NCI-H345 treated with DMSO at 0.1 percent for 48 hours (cell line): ENCODE data around the gene PDLIM1.
A peak's percentile ranks its signal among the peaks of the same experiment; 100 is the strongest.

Experiments used
- DNase-seq: peaks from one replicate; lab custom pipeline; 2025; ENCODE audit not compliant: unreplicated experiment; lab: John Stamatoyannopoulos, UW

The PDLIM1 gene, protein sequence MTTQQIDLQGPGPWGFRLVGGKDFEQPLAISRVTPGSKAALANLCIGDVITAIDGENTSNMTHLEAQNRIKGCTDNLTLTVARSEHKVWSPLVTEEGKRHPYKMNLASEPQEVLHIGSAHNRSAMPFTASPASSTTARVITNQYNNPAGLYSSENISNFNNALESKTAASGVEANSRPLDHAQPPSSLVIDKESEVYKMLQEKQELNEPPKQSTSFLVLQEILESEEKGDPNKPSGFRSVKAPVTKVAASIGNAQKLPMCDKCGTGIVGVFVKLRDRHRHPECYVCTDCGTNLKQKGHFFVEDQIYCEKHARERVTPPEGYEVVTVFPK

DNA sequence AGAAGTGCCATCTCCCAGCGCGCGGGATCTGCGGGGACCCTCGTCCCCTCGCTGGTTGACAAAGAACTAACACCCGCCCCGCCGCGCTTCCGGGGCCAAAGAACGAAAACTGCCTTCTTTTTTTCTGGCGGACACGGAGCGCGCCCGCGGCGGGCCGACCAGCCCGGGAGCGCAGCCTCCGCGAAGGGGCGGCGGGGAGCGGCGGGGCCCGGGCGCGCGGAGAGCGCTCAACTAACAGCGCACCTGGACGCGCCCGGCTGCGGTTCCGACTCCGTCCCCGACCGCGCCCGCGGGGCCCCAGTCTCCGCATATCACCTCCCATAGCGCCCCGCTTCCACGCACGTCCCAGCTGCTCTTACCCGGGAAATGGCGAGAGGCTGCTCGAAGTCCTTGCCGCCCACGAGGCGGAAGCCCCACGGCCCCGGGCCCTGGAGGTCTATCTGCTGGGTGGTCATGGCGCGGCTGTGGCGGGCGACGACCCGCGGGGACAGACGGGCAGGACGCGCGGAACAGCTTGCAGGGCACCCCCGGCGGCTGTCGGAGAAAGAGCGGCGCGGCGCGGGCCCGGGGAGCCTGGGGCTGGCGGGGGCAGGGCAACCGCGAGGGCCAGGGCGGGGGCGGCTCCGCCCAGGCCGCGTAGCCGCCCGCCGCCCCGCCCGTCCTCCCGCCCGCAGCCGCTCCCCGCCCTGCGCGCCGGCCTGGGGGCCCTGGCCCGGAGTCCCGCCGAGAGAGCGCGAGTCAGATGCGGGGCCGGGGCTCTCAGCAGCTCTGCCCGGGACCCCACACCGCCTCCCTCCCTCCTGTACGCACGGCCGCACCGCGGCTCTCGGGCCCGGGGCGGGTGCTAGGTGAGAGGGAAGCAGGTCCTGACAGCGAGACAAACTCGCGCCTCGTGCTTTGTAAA lies at the start of gene PDLIM1:
Gene PDLIM1, minus strand, starts transcription at position 543 of the 904 bp plus-strand sequence. Its CDS starts 88 bp downstream, at position 455.
- no peak for DNase-seq

DNA sequence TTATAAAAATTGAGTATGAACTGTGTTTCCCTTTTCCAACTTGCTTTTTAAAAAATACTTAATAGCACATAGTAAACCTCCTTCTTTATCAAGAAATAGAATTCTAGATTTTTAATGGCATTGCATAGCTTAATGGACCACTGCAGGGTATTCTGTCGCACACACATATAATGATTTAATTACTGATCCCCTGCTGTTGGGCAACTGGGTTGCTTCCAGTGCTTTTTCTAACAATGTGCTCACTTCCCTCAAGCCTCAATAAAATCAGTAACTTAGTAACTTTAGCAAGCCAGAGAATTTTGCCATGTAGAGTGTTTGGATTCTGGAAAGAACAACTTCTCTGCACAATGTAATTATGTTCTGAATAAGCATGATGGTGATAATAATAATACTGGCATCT lies 49.1 kb upstream of the PDLIM1 start:
- DNase-seq = no peak

DNA sequence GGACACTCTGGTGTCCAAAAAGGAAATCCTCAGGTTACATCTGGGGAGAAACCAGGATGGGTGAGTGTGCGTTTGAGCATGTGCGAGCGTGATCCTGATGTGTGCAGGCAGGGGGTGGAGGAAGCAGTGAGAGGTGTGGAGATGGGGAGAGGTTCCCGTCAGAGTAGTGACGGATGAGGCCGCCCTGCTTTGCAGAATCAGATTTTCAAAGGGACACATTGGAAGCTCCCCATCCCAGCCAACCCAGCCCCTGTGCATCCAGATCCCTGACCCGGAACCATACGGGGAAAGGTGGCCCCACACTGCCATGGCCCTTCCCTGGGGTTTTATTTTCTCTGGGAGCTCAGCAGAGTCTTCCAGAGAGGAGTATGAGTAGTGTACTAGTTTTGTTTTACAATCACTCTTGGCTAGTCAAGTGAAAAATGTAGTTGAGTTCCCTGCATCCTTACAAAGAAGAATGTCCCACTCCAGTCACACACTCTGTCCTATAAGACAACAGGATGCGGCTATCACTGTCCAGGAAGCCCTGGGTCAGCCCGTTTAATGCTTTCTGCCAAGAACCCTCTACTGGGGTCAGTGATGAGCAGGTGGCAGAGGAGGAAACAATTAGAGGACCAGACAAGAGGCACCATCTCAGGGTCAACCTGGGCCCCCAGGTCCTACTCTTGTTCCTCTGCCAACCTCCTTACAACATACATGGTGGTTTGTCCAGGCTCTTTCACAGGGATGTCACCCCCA lies 46.8 kb upstream of the PDLIM1 start:
- no peak for DNase-seq

DNA sequence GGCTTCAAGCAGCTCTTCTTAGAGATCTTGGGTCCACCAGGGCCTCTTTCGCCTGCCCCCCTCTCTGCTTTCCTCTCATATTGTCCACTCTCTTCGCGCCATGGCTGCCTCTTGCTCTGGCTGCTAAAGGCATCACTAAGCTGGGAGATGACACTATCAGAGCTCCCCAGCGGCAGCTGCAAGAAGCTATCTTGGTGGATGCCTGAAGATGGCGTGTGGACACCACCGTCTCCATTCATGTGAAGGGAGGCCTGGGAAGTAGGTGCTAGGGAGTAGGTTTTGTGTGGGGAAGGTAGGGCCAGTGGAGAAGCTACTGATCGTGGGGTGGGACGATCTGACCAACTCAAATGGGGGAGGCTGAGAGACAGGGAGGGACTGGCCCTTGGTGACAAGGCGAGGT lies 45.9 kb upstream of the PDLIM1 start:
- DNase-seq = no peak

DNA sequence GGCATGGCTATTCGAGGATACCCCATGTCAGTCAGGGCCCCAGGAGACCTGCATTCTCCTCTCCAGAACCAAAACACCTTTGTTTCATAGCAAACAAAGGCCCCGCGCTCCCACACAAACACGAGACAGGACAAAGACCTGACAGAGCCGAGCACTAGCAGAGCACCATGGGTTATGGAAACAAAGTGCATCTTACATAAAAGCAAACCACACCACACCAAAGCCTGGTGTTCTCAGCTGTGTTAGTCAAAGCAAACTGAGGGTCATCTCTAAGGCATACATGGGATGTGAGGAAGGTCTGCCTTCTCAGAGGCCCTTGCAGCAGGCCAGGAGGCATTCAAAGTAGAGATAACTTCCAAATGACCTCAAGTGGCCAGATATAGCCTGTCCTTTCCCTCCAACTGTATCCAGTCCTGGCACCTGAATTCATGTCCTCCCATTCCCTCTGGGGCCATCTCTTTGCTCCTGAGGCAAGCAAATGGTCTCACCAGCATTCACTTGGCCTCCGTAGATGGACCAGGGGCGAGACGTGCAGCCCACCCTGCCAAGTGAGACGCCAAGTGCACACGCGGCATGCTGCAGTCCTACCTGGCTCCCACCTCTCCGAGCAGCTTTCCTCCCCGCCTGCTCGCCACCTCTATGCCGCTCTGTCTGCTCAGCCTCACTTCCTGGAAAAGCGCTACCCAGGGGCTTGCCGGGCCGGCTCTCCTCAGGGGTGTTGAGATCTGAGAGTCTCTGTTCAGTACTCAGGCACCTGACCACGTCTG lies 45.3 kb upstream of the PDLIM1 start:
- DNase-seq = no peak

DNA sequence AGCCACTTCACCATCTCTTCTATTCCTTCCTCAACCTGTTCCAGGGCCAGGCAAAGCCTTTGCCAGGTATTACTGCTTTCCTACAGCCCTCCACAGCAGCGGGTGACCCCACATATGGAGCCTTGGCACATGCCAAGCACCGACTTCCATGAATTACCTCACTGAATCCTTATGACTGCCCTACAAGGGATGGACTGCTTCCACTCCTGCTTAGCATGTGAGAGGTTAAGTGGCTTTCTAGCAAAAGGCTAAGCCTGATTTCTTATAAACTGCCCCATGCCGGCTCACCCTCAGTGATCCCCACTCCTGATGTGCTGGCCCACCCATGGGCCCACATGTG lies 44.0 kb upstream of the PDLIM1 start:
- no peak for DNase-seq

DNA sequence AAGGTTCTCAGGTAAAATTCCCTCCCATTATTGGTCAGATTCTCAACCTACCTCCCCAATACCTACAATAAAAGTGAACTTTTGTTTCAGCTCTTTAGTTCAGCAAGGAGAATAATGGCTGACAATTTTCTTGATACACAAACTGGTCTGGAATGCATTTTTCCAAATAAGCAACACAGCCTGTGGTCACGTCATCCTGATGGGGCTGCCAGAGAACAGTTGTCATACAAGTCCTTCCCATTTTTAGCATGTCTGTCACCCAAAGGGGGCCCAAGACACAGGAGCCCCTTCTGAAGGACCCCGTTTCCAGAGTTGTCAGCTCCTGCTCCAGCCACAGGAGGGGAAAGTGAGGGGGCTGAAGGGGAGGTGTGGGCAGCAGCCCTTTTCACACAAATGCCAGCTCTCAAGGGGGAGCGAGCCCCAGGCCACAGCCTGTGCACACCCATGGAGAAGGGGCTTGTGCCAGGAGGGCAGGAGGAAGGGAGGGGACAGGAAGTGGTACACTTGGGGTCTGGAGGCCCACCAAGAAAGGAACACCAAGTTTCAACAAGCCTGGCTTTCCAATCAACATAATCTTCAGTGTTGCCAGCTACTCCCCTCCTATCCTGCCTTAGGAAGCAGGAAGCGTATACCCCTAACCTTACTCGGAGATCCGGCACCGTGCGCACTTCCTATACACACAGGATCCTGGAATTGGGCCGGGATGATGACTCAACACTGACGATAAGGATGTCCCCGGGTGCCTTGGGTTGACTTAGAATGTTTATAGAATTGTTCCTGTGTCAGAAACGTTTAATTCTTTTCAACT lies 43.4 kb upstream of the PDLIM1 start:
- no peak for DNase-seq

DNA sequence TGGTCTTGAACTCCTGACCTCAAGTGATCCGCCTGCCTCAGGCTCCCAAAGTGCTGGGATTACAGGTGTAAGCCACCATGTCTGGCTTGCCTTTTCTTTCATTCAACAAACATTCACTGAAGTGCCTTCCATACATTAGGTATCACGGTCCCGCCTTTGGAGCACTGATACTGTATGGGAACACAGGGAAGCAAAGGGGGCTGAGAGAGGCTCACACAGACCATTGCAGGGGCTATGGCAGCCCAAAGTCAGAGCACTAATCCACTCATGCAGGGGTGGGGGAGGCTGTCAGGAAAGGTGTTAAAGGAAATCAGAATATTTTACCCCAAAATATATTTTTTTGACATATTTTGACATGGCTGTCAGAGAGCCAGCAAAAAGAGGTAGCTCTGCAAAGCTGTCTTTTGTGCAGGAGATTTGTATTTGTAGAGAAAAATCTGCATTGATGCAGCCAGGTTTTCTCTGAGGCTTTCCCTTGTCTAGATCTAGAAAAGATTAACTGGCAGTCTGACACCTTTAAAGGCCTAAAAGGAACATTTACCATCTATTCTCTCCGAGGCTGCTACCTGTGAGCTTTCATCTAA lies 42.0 kb upstream of the PDLIM1 start:
- no peak for DNase-seq

DNA sequence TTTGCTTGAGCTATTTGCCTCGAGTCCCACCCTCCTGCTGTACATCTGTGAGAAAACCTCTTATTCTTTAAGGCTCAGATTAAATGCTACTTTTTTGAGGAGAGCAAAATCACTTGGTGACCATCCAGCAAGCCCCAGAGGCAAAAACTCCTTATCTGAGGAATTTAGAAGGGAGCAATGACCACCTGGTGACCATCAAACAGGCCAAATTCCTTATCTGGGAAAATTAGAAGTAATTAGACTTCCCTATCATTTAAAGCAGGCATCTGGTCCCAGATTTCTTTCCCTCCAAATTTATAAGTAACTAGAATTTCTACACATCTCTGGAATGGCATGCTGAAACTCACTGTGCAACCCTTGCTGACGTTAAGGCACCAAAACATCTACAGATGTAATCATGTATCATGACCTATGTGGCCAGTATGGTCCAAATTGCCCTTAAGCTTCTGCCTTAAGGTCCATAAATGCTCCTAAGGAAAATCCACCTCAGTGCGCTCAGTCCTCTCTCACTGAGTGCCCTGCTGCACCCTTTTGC lies 40.9 kb upstream of the PDLIM1 start:
- DNase-seq = no peak

DNA sequence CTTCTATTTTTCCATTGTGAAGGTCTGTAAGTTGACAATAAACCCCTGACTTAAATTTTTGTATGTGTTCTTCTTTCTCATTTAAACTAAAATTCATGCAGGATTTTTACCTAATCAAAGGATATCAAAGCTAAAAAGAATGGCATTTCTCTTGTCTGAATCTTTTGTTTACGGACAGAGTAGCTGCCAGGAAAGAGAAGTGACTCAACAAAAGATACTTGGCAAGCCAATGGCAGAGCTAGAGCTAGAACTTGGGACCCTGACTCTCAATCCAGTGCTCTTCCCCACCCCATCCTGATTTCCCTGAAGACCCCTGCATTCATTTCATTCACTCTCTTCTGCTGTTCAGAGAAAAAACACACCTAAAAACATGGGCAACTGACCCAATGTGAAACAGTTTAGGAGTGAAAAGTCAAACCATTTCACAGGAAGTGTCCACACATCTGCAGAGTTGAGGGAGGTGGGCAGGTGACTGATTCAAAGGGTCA lies 40.2 kb upstream of the PDLIM1 start:
- DNase-seq = no peak

DNA sequence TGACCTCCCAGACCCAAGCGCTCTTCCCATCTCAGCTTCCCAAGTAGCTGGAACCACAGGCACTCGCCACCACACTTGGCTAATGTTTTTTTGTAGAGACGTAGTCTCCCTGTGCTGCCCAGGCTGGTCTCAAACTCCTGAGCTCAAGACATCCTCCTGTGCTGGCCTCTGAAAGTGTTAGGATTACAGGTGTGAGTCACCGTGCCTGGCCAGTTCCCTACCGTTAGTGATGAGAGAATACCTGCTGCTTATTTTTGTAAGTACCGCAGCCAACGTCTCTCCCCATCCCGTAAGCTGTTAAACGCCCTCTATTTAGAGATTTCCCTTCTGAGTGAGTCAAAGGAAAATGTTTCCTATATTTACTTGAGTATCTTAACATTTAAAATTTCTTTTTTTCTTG lies 38.5 kb upstream of the PDLIM1 start:
- no peak for DNase-seq

DNA sequence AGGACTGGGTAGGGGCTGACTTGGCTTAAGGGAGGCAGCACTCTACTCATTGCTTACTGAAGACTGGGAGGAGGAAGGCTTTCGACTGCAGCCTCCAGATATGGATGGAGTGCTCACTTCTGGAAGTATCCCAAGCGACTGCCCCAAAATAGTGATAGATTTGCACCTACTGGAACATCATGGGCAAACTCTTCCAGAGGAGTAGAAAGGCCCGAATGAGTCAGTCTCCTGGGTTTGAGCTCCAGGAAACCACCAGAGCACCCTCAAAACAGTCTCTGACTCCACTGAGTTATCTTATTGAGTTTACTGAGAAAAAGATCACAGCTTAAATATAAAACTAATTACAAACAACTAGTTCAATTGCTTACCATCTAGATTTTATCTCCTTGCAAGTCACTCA lies 37.2 kb upstream of the PDLIM1 start:
- DNase-seq = no peak

DNA sequence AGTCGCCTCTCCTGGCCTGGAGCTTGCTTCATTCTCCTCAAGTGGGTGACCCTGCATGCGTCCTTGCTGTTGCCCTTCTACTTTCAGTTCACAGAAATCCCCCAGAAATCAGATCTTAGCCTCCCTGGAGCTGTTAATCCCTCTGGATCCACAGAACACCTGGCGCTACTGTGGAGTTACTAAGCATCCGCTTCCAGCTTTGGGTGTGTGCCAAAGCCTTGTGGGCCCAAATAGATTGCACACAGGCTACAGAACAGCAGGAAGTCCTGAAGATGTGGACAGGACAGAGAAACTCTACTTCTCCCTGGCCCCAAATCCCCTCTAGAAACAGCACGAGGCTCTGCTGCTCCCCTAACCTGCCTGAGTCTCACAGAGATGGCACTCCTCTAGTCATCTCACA lies 36.6 kb upstream of the PDLIM1 start:
- DNase-seq = peak; percentile 91

DNA sequence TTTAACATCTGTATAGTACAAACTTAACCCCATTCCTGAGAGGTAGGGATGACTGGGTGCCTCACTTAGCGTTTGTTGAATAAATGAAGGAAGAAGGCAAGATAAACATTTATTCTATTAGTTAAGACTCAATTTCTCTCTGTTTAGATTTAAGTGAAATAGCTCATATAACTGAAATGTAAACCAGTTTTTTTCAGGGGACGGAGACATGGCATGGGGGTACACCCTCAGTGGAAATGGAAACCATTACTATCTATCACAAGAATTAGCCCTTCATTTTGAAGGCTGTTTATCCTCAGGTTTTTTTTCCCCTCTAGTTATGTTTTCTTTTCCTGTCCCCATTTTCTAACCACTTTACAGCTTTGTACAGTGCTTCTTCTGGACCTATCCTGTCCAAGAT lies 35.6 kb upstream of the PDLIM1 start:
- DNase-seq = no peak

DNA sequence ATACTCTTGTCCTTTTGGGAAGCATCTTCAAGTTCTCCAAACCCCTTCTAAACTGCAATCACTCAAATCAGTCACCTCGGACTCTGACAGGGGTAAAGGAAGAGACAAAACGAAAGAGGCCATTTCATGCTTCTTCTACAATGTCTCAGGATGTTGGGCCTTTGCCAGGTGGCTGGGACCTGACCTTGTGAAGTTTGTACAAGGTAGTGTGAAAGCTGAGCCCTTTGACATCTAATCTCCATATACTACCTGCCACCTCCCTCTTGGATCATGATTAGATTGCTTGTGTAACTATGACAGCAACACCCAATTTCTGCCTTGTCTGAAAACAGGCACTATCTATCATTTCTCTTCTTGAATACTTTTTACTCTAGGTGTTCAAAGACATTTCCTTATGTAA lies 35.1 kb upstream of the PDLIM1 start:
- DNase-seq = no peak

DNA sequence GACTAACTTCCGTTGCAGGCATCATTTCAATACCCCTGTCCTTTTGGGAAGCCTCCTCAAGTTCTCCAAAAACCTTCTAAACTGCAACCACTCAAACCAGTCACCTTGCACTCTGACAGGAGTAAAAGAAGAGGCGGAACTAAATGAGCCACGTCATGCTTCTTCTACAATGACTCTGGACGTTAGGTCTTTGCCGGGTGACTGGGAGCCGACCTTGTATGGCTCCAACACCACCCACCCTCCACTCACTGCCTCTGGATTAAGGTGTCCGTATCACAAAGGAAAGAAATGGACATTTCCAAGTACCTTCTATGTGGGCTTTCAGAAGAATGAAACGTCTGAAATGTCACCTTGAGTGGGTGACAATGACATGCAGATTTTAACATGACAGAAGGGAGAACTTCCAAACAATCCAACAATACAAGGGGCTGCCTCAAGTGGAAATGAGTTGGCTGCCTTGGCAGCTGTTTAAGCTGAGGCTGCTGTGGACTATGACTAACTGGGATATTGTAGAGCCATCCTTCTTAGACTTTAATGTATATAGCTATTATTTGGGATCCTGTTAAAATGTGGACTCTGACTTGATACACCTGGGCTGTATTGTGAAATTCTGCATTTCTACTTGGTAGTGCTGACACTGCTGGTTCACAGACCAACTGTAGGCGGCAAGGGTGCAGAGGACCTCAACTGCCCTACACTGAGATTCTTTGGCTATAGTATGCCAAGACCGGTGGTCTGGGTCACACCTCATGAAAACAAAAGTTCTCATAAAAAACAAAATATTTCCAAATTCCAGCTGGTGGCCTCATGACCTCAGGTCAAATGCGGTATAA lies 33.8 kb upstream of the PDLIM1 start:
- DNase-seq = no peak

DNA sequence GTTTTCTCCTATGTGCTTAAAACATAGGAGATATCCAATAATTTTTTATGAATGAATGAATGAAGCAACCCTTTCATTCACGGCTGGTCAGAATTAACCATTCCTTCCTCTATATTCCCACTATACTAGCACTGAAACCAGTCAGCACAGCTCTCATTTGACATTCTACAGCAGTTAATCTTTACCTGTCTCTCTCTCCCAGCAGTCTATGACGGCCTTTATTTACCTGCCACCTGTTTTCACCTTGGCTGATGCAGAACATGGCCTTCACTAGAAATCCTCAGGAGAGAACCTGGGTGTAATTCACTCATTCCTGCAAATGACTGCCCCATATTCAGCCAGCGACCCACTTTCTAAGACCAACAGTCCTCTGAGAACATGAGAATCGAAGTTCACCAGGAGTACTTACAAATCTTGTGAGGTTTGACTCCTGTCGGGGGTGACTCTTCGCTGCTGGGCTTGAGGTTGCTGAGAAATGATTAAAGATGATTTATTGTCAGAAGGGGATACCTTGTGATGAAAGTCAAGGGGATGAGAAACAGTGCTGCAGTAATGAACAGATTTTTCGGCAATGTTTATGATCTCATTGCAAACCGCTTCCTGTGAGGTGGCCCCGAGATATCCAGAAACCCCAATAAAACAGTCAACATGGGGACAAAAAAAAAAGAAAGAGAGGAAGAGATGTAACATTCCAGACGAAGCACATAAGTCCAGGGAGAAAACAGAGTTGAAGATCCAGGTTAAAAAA lies 30.9 kb upstream of the PDLIM1 start:
- no peak for DNase-seq

DNA sequence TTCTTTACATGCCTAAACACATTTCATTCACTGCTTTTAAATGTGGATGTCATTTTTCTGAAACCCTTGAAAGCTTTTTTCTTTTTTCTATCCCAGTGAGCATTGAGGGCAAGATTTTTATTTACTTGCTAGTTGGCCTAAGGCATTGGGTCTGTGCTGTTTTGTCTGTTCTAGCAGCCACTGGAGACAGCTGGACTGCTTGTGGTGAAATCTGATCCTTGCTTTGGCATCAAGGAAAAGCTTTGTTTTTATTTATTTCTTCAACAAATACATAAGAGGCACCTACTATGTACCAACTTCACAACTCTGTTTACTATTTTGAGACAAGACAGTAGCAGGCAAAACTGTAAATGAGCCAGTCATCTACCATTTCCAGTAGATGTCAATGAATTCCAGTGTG lies 28.4 kb upstream of the PDLIM1 start:
- DNase-seq = no peak
